SW480 (cell line): ENCODE measurements around the gene OR10H2.
"Not testable (repeated sequence)": the region's sequence is repeated elsewhere in the genome, so short reads cannot be mapped to it uniquely, and the experiment has no call there.

Source experiments
- DNase-seq: peaks from one replicate; pipeline ENCODE4 v3.0.0-alpha.2; 2016; ENCODE audit warnings: low spot score

The OR10H2 gene, protein sequence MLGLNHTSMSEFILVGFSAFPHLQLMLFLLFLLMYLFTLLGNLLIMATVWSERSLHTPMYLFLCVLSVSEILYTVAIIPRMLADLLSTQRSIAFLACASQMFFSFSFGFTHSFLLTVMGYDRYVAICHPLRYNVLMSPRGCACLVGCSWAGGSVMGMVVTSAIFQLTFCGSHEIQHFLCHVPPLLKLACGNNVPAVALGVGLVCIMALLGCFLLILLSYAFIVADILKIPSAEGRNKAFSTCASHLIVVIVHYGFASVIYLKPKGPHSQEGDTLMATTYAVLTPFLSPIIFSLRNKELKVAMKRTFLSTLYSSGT

DNA sequence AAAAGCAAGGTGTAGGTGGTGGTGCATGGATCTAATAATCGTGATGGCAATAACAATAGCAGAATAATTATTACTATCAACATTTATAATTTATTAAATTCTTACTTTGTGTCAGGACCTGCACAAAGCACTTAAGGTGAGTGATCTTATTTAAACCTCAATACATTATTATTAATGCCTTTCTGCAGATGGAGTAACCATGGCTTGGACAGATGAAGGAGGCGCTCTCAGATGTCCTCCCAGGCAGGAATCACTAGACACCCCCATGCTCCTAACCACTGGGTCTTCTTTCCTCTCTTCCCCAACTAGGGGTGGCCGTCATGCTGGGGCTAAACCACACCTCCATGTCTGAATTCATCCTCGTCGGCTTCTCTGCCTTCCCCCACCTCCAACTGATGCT is at the start of gene OR10H2:
Gene OR10H2, plus strand, starts transcription at position 301 of the 400 bp plus-strand sequence. Its CDS starts 20 bp downstream, at position 321.
- DNase-seq = no peak

- no peak for DNase-seq
Measured at GRCh38 chr19:15679089-15679488, 48.7 kb upstream of the OR10H2 start.

- not testable (repeated sequence) for DNase-seq
Measured at GRCh38 chr19:15679865-15680264, 48.0 kb upstream of the OR10H2 start.

DNA sequence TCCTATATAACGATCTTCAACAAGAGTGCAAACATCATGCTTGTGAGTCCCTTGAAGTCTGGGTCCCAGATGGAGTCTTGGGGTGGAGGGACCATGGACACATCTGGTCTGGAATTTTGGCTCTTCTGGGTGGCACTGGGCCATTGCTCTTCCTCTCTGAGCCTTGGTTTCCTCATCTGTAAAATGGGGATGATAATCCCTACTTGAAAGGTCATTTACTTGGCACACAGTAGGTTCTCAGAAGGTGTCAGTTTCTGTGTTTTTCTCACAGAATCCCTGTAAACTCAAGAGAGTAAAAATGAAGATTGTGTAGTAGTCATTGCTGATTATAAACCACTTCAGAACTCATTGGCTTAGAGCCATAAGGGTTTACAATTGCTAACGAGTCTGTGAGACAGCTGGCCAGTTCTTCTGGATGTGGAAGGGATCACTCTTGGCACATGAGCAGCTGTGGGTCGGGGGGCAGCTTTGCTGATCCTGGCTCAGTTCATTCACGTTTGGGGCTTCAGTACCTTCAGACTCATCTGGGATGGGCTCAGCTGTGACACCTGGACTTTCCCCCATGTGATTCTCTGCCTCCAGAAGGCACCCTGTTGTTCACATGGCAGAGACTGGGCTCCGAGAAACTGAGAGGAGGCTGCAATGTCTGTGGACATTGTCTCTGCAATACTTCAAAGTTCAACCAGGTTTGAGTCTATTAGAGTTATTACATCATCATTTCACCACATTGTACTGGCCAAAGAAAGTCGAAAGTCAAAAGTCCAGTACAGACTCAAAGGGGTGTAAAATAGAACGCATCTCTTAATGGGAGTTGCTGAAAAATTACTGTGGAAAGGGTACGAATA is 47.1 kb upstream of the OR10H2 start:
- no peak for DNase-seq

- no peak for DNase-seq
Measured at GRCh38 chr19:15683411-15683810, 44.4 kb upstream of the OR10H2 start.

- DNase-seq = no peak
Measured at GRCh38 chr19:15684828-15685227, 43.0 kb upstream of the OR10H2 start.

GRCh38 chr19:15696654-15697194 is 31.1 kb upstream of the OR10H2 start:
- DNase-seq = no peak

DNA sequence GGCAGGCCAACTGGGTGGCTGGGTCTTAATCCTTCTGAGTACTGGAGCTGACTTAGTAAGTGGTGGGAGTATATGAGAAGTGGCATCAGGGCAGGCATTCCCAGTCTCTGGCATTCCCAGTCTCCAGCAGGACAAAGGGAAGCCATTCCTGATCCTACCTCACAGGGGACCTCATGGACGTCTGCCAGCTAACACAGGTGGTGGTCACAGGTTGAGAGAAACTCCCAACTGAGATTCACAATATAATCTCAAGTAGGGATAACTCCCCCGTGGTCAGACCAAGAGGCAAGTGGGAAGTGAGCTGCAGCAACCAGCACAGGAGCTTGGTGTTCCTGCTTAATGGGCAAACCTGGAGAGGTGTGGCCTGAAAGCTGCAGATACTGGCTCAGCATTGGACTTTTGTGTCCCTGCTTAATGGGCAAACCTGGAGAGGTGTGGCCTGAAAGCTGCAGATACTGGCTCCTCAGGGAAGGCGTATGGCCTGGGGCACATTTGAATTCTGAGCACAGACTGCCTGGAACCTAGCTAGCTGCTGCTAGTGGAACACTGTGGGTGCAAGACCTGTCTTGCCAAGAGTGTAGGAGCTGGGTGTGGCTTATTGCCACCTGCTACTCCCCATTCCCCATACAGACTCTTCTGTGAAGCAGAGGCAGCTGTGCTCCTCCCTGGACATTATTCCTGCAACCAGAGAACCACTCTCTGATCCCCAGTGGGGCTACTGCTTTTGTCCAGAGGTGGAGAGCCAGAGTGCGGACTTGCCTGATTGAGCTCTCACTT is 25.9 kb upstream of the OR10H2 start:
- no peak for DNase-seq

DNA sequence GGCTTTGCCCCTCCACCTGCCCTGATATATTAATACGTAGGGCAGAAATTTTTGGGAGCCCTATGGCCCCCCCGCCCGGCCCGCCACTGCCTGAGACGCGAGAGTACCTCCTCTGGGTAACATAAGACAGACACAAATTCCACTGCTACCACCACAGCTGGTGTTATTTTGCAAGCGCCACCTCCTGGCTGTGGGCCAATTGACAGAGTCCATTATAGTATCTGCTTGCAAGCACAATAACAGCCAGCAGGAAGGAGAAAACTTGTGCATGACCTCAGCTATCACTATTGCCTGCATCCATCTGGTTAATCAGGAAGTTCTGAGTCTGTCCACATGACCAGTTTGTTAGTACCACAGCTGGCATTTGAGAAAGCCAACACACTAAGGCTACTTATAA is 25.3 kb upstream of the OR10H2 start:
- peak; percentile 66 for DNase-seq

DNA sequence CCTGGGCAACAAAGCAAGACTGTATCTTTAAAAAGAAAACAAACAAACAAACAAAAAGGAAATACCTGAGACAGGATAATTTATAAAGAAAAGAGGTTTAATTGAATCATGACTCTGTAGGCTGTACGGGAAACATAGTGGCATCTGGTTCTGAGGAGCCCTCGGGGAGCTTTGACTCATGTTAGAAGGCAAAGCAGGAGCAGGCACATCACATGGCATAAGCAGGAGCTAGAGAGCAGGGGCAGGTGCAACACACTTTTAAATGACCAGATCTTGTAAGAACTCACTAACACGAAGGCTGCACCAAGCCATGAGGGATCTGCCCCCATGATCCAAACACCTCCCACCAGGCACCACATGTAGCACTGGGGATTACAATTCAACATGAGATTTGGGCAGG is 13.2 kb upstream of the OR10H2 start:
- no peak for DNase-seq

- DNase-seq = no peak
Measured at GRCh38 chr19:15715642-15716041, 12.2 kb upstream of the OR10H2 start.

DNA sequence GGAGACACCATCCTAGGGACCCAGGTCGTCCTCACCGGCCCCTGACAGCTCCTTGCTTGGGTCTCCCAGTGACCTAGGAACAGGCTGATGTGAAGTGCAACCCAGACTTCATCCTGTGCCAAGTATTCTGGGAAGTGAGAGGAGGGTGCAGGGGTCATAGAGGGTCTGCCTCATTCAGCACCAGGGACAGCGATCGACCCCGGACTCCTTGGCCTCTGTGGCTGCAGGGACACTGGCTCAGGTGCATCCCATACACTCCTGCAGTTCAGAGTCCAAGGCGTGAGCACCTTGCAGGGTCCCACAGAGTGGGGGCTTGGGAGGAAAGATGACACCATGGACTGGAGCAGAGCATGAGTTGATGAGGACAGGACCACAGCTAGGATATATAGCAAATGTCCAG is 10.0 kb upstream of the OR10H2 start:
- no peak for DNase-seq

DNA sequence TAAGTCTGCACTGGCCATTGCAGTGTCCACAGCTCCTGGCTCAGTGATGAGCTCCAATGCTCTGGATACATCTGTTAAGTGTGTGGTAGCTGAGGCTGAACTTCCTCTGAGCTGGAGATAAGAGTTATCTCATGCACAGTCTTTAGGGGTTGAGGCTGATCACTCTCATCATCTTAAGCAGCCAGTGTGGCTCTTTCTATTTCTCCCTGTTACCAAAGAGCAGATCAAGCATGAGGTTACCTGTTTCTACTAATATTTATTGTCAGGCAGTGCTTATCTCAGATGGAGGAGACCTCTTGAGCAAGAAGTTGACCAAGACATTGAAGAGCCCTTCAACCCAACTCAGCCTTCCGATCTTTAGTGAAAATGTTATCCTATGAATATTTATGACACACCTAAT is 6.6 kb upstream of the OR10H2 start:
- DNase-seq = no peak

GRCh38 chr19:15722956-15723355 is 4.9 kb upstream of the OR10H2 start:
- DNase-seq = no peak

GRCh38 chr19:15730538-15730937 is 2.7 kb downstream of the OR10H2 start:
- DNase-seq = no peak

- DNase-seq = no peak
Measured at GRCh38 chr19:15732388-15732787, 4.6 kb downstream of the OR10H2 start.

DNA sequence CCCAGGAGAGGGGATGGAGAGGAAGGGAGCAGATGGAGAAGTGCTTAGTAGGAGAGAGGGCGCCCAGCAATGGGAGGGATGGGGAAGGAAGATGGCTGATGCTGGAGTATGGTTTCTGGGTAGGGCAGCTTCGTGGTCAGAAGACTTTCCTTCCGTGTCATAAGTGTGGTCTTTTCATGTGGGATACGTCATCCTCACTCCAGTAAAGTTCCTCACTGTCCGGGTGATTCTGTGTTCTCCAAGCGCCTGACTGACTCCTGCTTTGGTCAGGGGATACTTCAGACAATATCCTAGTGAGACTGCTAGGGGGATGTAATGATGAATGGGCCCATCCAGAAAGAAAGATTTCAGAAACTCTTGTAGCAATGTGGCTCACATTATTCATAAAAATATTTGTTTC is 6.1 kb downstream of the OR10H2 start:
- no peak for DNase-seq

DNA sequence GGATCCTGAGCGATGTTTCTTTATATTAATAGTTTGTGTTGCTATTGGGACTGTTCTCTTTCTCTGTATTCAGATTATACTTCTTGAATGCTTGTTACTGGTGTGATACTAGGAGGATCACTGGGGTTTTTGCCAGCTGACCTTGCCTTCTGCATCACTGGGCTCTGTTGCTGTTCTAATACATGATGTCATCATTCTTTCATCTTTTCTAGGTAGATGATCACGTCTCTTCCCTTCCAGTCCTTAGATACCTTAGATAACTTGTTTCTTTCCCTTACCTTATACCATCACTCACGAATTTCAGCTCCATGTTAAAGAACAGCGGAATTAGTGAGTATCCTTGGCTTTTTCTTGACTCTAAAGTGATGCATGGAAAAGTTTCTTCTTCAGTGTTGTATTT is 9.9 kb downstream of the OR10H2 start, which contains the start of gene OR10H3:
Gene OR10H3, plus strand, starts transcription at position 264 of the 400 bp plus-strand sequence. CDS start 3,408 bp downstream, outside the sequence.
- DNase-seq = no peak

DNA sequence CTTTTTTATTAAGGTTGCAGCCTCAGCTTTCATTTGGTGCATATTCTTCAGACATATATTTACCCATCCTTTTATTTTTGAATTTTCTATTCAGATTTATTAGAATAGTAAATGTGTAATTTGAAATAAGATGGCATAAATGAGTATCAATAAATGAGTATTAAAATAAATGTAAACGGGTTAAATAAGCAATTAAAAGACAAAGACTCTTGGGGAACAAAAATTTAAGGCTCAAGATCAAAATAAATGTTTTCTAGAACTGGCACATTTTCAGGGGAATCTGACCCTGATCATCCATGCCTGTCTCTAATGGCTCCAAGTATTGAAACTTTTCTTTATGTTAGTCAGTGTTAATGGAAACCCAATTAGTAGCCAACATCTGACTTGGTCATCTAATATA is 13.0 kb downstream of the OR10H2 start:
- no peak for DNase-seq

- DNase-seq = no peak
Measured at GRCh38 chr19:15748239-15748638, 20.4 kb downstream of the OR10H2 start.

GRCh38 chr19:15758379-15758778 is 30.6 kb downstream of the OR10H2 start:
- no peak for DNase-seq

- DNase-seq = no peak
Measured at GRCh38 chr19:15759962-15760565, 32.2 kb downstream of the OR10H2 start.
